Measurements from ENCODE around the gene EDEM3. TPM values are rescaled to one million over a fixed set of nuclear protein-coding genes. Genes with fewer than 3 reads are reported as not detected.

Gene EDEM3
- total RNA-seq, 1 experiment from 2014 or later = 21.7 TPM

DNA sequence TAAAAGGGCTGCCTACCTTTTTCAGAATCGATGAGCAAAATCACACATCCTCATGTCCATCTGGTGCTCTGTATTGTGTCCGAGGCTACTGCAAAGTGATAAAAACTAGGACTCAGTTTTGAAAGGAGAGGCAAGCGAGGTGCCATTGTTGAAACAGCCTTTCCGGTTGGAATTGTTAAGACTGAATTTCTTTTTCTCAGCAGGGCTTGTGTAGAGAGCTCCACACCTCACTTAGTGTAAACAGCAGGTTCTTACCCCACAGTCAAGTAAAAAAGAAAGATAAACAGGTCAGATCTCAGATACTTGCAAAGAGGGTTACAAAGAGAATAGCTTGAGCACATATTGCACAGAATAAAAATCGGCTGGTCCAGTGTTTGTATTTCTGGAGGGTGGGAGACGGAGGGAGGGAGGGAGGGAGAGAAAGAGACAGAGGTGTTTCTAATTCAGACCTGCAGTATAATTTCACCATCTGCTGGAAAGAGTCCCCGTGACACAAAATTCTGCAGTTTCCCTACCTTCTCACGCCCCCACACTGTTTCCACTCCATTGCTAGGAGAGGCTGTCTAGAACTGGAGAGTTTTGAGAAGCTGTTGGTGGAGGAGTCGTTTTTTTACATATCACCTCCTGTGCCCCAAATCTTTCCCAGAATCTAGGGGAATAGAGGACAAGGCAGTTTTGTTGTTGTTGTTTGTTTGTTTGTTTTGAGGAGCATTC, 82.5 kb downstream of the EDEM3 start:
- DNase-seq (ENCODE audit: low spot score) = no peak

DNA sequence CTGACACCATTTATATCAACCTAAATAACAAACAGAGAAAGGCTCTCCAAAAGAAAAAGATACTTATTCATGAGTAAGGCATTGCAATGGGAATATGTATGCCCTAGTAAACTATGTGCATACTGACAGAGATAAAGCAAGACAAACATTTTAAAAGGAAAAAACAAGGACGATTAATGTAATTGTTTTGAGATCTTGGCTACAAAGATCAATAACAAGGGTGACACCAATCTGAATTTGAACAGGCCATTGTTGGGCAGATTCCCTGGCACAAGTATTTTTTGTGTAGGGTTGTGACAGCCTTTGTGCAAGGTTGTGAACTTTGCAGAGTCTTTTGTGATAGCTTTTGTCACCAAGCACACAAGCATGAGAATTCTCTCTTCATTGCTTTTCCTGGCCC, 85.3 kb downstream of the EDEM3 start:
- DNase-seq (ENCODE audit: low spot score) = no peak

DNA sequence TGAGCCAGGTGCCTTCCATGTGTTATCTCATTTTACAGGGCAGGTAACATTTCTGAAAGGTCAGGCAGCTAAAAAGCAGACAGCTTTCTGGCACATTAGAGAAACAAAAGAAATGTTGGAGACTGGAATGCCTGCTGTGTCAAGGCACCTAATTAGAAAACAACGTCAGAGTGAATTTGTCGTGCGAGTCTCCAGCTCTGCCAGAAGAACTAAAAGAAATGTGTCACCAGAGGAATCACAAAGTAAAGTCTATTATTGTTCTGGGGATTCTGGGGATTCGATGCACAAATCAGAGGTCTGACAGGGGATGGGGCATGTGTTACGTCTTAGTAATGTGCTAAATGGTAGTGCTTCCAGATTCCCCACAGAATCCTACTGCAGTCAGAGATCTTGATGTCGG, 89.3 kb downstream of the EDEM3 start:
- DNase-seq (ENCODE audit: low spot score) = no peak

DNA sequence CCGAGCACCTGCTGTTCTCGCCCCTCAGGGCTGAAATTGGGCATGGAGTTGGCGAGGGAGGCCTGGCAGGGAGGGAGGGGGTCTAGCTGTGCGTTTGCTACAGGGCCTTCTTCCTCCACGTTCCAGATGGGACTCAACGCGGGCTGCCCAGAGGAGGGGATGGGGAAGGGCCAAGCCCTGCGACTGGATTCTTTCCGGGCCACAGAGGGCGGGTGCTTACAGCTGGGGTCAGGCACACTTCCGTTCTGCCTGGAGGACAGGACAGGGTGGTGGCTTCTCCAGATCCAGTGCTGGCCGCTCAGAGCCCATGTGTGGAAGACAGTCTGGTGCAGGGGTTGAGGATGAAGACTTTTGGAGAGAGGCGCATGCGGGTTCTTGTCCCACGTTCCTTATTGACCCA, 90.0 kb downstream of the EDEM3 start:
- no peak for DNase-seq (ENCODE audit: low spot score)

DNA sequence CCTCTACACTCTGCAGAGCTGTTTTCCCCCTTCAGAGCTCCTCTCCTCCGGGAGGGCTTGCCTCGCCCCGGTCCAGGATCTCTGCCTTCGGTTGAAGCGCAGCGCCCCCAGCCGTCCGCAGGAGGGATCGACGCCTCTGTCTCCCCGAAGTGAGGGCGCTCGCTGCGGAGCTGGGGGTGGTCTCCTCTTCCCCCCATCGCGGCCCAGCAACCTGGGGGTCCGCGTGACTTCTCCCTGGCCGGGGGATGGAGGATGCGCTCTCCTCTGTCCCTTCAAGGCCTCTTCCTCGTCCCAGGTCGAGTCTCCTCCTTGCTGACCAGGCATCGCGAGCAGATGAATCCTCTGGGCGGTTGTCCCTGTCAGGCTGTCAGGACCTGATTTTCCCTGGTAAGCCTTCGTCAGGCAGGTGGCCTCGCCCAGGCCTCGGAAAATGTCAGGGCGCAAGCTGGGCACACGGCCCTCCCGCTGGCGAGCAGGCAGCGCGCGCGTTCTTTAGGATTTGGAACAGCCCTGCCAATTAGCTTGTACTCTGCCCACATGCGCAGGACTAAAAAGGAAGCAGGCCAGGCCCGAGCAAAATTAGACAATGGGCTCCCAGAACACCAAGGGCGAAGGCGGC, 90.5 kb downstream of the EDEM3 start:
- DNase-seq (ENCODE audit: low spot score) = peak; percentile 70

DNA sequence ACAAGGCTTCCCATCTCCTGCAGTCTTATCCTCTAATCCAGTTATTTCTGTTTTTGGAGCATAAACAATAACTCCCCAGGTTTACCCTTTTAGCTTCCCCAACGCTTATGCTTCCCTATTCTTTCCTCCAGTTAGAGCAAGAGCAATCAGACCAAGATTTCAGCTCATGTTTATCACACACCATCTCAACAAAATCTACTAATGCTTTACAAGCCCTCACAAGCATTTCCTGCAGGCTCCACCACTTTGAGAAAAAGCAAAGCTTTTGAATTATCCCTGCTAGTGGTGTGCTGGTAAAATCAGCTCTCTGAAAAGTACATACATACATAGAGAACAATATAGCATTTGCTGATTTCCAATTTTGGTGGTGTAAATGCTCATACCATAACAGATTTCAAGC, 92.9 kb downstream of the EDEM3 start:
- DNase-seq (ENCODE audit: low spot score) = no peak

DNA sequence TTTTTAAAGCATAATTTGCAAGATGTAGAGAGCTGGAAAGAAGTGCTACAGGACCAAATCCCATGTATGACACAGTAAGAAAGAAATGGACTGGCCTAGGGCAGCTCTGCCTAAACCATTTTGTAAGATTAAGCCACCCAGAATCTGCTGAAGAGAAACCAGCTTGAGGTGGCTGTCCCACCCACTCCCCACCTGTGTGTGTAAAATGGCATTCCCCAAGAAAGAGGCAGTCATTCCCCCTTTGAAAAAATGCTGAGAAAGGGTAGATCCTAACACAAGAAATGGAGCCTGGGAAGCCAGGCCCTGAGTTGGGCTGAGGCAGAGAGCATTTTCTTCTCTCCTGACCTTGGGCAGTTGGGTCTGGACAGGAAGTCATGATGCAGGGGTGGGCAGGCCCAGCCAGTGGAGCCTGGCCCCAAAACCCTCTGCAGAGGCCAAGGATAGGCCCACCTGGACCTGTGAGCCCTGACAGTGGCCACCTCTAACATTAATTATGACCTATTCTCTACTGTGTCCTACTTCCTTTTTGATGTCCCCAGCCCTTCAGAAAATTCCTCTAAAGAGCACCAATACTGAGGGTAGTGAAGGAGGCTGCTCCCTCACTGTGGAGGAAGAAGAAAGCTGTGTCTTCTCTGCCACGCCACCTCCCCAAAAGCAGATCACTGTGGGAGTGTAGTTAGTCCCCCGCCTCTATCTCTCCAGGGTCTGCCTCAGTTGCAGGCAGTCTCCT, 94.0 kb downstream of the EDEM3 start:
- no peak for DNase-seq (ENCODE audit: low spot score)

DNA sequence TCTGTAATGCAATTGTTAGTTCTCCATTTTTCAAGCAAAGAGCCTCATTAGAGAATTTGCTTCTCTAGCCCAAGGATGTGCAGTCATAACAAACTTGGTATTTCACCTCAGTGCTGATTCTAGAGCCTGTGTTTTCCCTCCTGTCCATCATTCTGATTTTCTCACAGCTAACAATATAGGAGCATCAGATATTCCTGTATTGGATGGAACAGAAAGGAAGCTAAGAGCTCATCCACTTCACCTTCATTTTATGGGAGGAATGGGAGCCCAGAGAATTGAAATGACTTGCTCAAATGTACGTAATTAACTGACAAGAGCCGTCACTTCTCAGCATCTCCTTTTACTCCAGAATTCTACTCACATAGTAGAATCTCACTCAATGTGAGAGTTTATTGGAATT, 96.6 kb downstream of the EDEM3 start:
- DNase-seq (ENCODE audit: low spot score) = no peak

DNA sequence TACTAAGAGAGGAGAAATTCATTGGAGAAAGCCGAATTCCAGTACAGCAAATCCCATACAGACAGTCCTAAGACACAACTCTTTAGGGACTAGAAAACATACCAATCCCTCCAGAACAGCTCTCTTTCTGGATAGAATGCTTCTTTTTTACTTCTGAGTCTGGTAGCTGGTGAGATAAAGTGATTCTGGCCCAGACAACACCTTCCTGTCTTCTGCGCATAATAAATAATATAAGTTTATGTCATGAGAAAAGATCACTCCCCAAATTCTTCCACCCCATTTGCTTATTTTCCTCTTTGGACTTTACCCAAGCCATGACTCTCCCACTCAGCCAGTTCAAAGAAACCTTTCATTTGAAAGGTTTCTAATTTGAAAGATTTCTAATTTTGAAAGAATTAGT, 98.4 kb downstream of the EDEM3 start:
- DNase-seq (ENCODE audit: low spot score) = no peak

DNA sequence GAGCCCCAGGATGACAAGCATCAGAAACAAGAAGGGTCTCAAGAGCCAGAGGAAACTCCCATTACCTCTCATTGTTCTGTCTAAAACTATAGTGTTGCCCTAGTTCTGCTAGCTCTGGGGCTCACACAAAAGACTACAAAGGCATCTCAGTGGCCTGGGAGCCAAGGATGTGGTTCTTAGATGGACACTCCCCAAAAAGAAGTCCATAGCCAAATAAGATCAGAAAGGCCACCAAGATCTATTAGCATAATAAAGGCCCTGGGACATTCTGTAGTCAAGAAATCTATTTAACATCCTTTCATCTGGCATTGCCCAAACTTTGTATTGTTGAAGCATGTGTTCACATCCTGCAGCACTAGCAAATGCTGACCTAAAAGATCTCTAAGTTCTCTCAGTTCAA, 99.5 kb downstream of the EDEM3 start:
- DNase-seq (ENCODE audit: low spot score) = no peak

DNA sequence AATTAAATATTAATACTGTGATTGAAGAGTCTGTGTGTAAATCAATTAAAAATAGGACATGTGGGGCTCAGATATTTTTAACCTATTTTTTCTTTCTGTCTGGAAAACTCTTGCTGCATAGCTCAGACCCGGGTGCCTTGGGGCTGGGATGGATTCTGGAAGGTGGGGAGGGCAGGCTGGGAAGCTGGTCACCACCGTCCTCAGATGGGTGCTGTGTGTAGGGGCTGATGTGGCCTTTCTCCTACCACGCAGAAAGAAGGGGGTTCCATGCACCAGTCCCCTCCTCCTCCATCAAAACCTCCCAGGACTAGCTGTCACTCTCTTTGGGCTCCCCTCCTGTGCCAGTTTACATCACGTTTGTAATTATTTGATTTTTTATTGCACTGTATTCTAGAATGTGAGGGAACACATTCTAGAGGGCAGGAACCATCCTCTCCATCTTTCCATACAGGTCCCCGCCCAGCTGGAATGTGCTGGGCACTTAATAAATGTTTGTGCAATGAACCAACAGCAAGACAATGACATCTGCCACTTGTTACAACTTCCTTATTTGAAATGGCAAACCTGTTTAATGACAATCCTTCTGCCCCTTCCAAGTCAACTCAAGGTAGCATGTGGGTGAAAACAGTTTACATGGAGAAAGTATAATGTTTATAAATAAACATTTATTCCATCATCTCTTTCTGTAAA, 104.3 kb downstream of the EDEM3 start:
- no peak for DNase-seq (ENCODE audit: low spot score)

DNA sequence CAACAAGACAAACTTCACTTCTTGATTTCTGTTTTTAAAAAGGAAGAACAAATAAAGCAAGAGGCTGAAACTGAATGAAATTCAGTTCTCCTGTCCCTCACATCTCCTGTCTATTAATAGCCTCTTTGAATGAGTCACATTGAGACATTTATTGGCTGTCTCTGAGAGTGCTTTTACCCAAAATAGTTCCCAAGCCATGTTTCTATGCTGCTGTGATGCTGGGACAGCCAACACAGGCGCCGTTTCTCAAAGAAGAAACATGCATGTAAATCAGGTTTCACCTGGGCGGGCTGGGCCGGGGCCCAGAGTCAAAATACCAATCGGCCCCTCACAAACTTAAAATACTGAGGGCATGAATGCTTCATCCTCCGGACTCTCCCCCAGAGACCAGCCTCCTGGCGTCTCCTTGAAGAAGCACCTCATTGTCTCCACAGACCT, 105.2 kb downstream of the EDEM3 start:
- DNase-seq (ENCODE audit: low spot score) = no peak

DNA sequence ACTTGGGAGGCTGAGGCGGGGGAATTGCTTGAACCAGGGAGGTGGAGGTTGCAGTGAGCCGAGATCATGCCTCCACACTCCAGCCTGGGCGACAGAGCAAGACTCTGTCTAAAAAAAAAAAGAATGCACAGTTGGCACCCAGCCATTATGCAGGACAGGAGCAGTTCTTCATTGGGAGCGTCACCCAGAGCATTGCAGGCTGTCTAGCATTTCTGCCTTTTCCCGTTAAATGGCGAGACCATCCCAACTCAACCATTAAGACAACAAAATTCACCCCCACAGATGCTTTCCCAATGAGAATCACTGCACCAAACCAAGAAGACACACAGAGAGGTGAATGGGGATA, 105.8 kb downstream of the EDEM3 start:
- no peak for DNase-seq (ENCODE audit: low spot score)

DNA sequence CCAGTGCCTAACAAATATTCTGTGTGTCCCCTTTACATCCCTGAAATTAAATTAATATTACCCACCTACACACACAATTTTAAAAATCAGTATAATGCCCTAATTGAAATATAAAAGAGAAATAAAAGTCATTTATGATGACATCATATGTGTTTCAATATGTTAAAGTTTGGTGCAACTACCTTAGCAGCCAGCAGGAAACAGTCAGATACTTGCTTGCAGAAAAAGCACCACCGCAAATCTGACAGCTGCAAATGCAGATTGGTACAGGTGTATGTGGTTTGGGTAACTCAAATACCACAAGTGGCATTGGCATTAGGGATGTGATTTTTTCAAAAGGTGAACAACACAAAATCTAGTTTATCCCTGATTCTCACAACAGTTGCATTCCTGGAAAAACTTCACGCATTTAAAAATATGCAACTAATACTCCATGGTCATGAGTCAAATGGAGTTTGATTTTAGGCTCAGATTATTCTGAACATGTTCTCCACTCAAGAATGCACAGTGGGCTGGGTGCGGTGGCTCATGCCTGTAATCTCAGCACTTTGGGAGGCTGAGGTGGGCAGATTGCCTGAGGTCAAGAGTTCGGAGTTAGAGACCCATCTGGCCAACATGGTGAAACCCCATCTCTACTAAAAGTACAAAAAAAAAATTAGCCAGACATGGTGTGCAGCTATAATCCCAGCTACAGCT, 106.3 kb downstream of the EDEM3 start:
- no peak for DNase-seq (ENCODE audit: low spot score)

DNA sequence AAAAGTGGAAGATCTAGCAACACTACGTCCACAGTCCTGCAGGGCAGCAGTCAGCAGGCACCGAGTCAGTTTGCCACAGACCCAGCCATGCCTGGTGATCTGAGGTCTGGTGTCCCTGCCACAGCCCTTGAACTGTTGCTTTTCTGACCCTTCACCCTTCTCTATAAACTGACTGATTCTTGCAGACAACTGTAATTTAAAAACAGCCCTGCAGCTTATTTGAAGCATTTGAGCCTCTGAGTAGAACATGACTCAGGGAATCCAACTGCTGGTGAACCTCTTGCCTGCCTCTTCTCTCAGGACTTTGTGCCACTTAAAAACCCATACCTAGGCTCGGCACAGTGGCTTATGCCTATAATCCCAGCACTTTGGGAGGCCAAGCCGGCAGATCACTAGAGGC, 107.2 kb downstream of the EDEM3 start:
- no peak for DNase-seq (ENCODE audit: low spot score)

DNA sequence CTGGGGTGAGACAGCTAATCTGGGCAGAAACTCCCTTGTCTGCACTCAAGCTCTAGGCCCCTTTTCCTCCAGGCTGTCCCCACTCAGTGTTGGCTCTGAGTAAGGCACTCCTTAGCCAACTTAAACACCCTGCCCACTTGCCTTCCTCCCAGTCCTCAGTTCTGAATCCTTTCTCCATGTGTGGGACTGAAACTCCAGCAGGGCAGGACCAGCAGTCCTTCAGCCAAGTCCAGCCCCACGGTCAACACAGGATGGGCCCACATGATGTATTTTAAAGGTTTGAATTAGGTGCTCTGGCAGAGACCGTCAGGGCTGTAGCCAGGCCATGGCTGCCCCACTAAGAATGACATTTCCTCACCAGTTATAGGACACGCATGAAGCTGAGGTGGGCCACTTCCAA, 107.8 kb downstream of the EDEM3 start:
- DNase-seq (ENCODE audit: low spot score) = no peak

DNA sequence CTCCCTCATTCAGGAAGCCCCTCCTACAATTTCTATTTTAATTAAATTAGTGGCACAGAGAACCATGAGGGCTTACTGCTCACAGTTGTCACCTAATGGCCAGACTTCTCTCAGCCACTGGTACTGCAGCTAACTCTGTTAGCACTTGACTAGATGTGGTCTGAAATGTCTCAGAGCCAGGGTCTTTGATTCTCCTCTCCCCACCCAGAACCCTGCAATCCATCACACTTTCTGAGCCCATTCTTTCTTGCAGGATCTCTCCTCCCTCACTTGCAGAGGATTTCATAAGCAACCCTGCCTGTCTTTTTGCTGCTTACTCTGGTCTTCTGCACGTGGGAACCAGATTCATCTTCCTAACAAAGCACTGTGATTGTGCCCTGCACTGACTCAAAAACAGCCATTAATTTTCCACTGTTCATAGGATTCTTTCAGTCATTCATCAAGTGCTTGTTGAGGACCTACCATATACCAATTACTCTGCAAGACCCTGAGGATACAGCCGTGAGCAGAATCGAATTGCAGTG, 108.4 kb downstream of the EDEM3 start:
- no peak for DNase-seq (ENCODE audit: low spot score)

DNA sequence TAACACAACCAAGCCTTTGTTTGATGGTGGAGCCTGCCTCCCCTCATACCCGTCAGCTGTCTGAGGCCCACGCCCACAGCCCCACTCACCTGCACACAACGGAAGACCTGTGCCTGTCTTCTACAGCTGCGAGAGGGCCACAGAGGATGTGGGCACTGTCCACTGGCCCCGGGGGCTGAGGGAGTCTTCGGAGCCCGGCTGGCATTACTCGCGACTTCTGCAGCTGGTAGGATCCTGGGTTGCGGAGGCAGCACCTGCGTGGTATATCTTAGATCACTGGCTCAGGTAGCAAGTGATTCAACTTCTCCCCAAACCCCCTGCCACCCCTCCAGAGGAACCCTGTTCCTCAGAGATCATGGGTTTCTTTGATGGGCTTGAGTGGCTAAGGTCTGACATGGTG, 109.9 kb downstream of the EDEM3 start:
- DNase-seq (ENCODE audit: low spot score) = no peak

DNA sequence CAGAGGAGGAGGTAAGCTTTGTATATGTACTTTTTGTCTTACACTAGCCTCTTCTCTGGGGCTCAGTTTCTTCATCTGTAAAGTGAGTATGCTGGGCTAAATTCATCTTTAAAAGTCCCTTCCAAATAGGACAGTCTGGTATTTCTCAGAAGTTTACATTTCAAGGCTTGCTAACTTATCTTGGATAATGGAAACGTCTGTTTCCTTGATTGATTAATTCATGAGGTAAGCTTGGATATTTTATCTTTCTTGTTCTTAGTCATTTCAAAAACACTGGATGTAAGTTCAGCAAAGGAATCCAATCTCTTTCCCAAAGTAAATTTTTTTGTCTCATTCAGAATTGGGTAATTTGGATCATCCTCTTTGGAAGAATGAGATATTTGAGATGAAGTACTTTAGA, 111.0 kb downstream of the EDEM3 start:
- no peak for DNase-seq (ENCODE audit: low spot score)

DNA sequence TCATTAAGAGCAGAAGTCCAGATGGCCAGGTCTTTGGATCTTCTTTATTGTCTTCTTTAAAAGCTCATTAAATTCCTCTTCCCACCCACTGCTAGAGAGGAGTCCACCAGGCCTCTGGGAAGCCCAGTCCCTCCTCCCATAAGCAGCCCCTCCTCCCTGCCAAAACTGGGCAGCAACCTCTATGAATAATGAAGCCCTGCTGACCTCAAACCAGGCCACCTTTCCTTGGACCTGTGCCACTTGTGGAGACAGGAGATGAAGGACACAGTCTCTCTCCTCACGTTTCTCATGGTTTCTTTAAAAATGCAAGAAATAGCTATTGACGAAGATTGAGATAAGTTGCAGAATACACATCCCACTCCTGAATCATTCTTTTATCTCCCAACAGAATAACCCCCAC, 112.8 kb downstream of the EDEM3 start:
- DNase-seq (ENCODE audit: low spot score) = no peak

DNA sequence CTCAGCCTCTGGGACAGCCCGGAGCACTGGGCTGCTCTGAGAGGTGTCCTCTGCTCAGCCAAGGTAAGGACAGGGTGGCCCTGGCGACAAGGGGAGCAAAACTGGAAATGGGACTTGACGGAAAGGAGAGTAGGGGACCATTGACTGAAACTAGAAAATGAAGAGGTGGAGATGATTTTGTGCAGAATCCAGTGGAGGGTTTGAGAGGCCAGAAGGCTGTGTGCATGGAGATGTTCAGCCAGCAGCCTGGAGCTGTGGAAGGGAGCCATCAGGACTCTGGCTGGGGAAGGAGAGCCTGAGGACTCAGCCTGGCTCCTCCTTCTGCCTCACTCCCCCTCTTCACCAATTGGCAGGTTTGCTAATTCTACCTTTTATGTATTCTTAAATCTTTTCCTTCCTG, 114.2 kb downstream of the EDEM3 start:
- no peak for DNase-seq (ENCODE audit: low spot score)
